ENCODE data around the gene RABGAP1L. TPM values are rescaled to one million over a fixed set of nuclear protein-coding genes. Genes with fewer than 3 reads are reported as not detected.

Gene RABGAP1L
- total and polyA plus RNA-seq, 2 donors (not counting 3 experiments of a cell fraction or from before 2014, with no cell fraction given) = 6.4 to 22.2 TPM

- Histone ChIP-seq H3K36me3 (ENCODE audit: control insufficient read depth in 2 of 2, extremely low read depth in 1 of 2, insufficient read depth in 2 of 2, low read length in 2 of 2) (no peaks in the 10 kb centered on the region), H3K9me1 (replicated peaks; ENCODE audit: control insufficient read depth, extremely low read depth, insufficient read depth, low read length) (no peaks in the 10 kb centered on the region), H3K27ac (ENCODE audit: insufficient read depth, low read depth, low read length) (no peak overlapping the region), H3K4me2 (ENCODE audit: insufficient read depth, low read length) (no peak overlapping the region), H3K9me3 (replicated peaks; ENCODE audit: control insufficient read depth, insufficient read depth, low read length) (no peaks in the 10 kb centered on the region), H4K20me1 (replicated peaks; ENCODE audit: control insufficient read depth, extremely low read depth, insufficient read depth, low read length) (no peaks in the 10 kb centered on the region), H3K27me3 (ENCODE audit: control insufficient read depth in 2 of 2, insufficient read depth in 2 of 2, low read length in 2 of 2) (no peaks in the 10 kb centered on the region), H3K9ac (replicated peaks; ENCODE audit: extremely low read depth, insufficient read depth, low read length) (no peak overlapping the region), H3K4me1 (ENCODE audit: control insufficient read depth, extremely low read depth, insufficient read depth, low read length) (no peaks in the 10 kb centered on the region), H3K4me3 (replicated peaks in 1 of 3; ENCODE audit: insufficient read depth in 1 of 3, low read depth in 1 of 3, low read length in 3 of 3) (no peak overlapping the region), H3K79me2 (ENCODE audit: control insufficient read depth, insufficient read depth, low read length) (no peaks in the 10 kb centered on the region), H2AFZ (ENCODE audit: low read depth, low read length) (no peak overlapping the region)
- POLR2A ChIA-PET = no interaction called here
- no peak for DNase-seq (ENCODE audit: low read depth, low spot score)
- no peak for FAIRE-seq
- TF ChIP-seq POLR2AphosphoS5 (IDR thresholded peaks at IDR 0.05; ENCODE audit: insufficient read depth, low read depth, low read length) (no peak), GATA2 (IDR thresholded peaks at IDR 0.05; ENCODE audit: insufficient read depth, insufficient read length, low read depth, low read length) (no peak), FOS (IDR thresholded peaks at IDR 0.05; ENCODE audit: borderline replicate concordance, insufficient read depth, low read length) (no peak), CTCF (IDR thresholded peaks at IDR 0.05; ENCODE audit: extremely low read depth in 1 of 2, insufficient read depth in 1 of 2, low read depth in 1 of 2, low read length in 2 of 2) (no peak), MYC (IDR thresholded peaks at IDR 0.05; ENCODE audit: low read depth, low read length) (no peak), JUN (IDR thresholded peaks at IDR 0.05; ENCODE audit: borderline replicate concordance, insufficient read depth, insufficient read length, low read depth) (no peak), MAX (IDR thresholded peaks at IDR 0.05; ENCODE audit: insufficient read depth, insufficient read length) (no peak), POLR2A (IDR thresholded peaks at IDR 0.05; ENCODE audit: low read depth, low read length) (no peak), EZH2 (IDR thresholded peaks at IDR 0.05; ENCODE audit: borderline replicate concordance, low read depth, low read length, severe bottlenecking) (no peak)
- CTCF ChIA-PET = no interaction called here
- no TSS peak for BruUV-seq (replicated peaks)
- dilution Hi-C loops (cut with MboI; ENCODE audit: extremely low pct_ligation_motif_present, low sequenced_read_pairs) = no loop called here
- intact Hi-C loops (cut with micrococcal nuclease) = no loop called here
Measured at GRCh38 chr1:174652569-174653280, 493.4 kb downstream of the RABGAP1L start.

Data from endothelial cell of umbilical vein (primary cell).